T-cell (primary cell): ENCODE data around the gene ACTL6B. TPM values are rescaled to one million over a fixed set of nuclear protein-coding genes. Genes with fewer than 3 reads are reported as not detected.
"Not testable (repeated sequence)": the region's sequence is repeated elsewhere in the genome, so short reads cannot be mapped to it uniquely, and the experiment has no call there.

Experiments
- ATAC-seq, 4 experiments: fragments of 200-7000 bp in 3 of 4; fragments of 150-1000 bp in 1 of 4; cut with Tn5 transposase; replicated peaks in 1 of 4; 1 replicate in 3 of 4; 2 replicates in 1 of 4; pipeline ENCODE4 v1.10.0; 2021; ENCODE audit warnings: moderate library complexity in 3 of 4, mild to moderate bottlenecking in 2 of 4, moderate number of reproducible peaks in 1 of 4
- CTCF ChIA-PET, 2 donors: fragments of 300-600 bp; sonication (Branson Sonifier 250); formaldehyde crosslinking; loops; one replicate each; lab custom pipeline; 2022; ENCODE audit warnings: antibody characterized with exemption in 2 of 2; lab: Charles Lee
- POLR2A ChIA-PET, 2 donors: fragments of 300-600 bp; sonication (Branson Sonifier 250); formaldehyde crosslinking; loops; one replicate each; lab custom pipeline; 2022; ENCODE audit warnings: antibody characterized with exemption in 2 of 2; lab: Charles Lee
- DNase-seq, 35 experiments: peaks; one replicate each; pipeline versions ENCODE4 v3.0.0 to v3.0.0-alpha.2; 2013 to 2023
- H3K27ac ChIP-seq: one replicate; pipeline ENCODE4 v1.5.1; 2013; ENCODE audit warnings: low read length
- H3K27me3 ChIP-seq, 2 experiments: replicated peaks in 1 of 2; 1 replicate in 1 of 2; 2 replicates in 1 of 2; pipeline versions ENCODE4 v1.6.1 to v1.7.0; 2013; ENCODE audit warnings: low read length in 1 of 2, mixed read lengths in 1 of 2; ENCODE audit not compliant: control insufficient read depth in 2 of 2, insufficient read depth in 2 of 2; ENCODE audit errors: extremely low read depth in 1 of 2
- H3K36me3 ChIP-seq, 2 donors: 1 replicate in 1 of 2; 2 replicates in 1 of 2; pipeline versions ENCODE4 v1.6.1 to v1.7.0; 2013; ENCODE audit warnings: low read length in 1 of 2; ENCODE audit not compliant: control insufficient read depth in 2 of 2, insufficient read depth in 1 of 2; ENCODE audit errors: extremely low read depth in 1 of 2
- H3K4me1 ChIP-seq, 2 experiments: 1 replicate in 1 of 2; 2 replicates in 1 of 2; pipeline versions ENCODE4 v1.6.1 to v1.7.0; 2013; ENCODE audit warnings: low read length in 2 of 2, mixed read lengths in 1 of 2; ENCODE audit not compliant: insufficient read depth in 2 of 2, control insufficient read depth in 1 of 2; ENCODE audit errors: extremely low read depth in 1 of 2
- H3K4me3 ChIP-seq, 2 donors: 1 replicate in 1 of 2; 2 replicates in 1 of 2; pipeline versions ENCODE4 v1.5.1 to v1.7.0; 2013; ENCODE audit warnings: mild to moderate bottlenecking in 2 of 2, low read length in 1 of 2, moderate library complexity in 1 of 2; ENCODE audit not compliant: control insufficient read depth in 1 of 2; ENCODE audit errors: extremely low read depth in 1 of 2
- H3K9me3 ChIP-seq: 2 replicates; pipeline ENCODE4 v1.7.0; 2013
- H3K27ac Mint-ChIP-seq, 2 donors: one replicate each; pipeline ENCODE4 v1.8.0; 2020 to 2021; ENCODE audit warnings: mild to moderate bottlenecking in 2 of 2, mixed read lengths in 2 of 2
- H3K27me3 Mint-ChIP-seq, 2 donors: one replicate each; pipeline ENCODE4 v1.8.0; 2021 to 2022; ENCODE audit warnings: mixed read lengths in 2 of 2
- H3K36me3 Mint-ChIP-seq: one replicate; pipeline ENCODE4 v1.8.0; 2021; ENCODE audit warnings: mixed read lengths
- H3K4me1 Mint-ChIP-seq, 3 donors: one replicate each; pipeline ENCODE4 v1.8.0; 2020 to 2022; ENCODE audit warnings: mixed read lengths in 3 of 3, mild to moderate bottlenecking in 1 of 3
- H3K4me3 Mint-ChIP-seq, 3 donors: one replicate each; pipeline ENCODE4 v1.8.0; 2020 to 2022; ENCODE audit warnings: mild to moderate bottlenecking in 3 of 3, mixed read lengths in 3 of 3, moderate library complexity in 3 of 3
- H3K9me3 Mint-ChIP-seq, 3 donors: one replicate each; pipeline ENCODE4 v1.8.0; 2020 to 2022; ENCODE audit warnings: mixed read lengths in 3 of 3
- WGBS: methylation state at CpG from one replicate; pipeline ENCODE4 v1.1.5; 2013; ENCODE audit warnings: missing lambda C conversion rate; ENCODE audit not compliant: insufficient coverage; 5-methylcytosine and 5-hydroxymethylcytosine counted together
- total RNA-seq, 35 experiments: library from RNA in 6 of 35; stranded (reverse) in 6 of 35; fragments of 120-200 nt in 1 of 35; gene quantifications; one replicate each; pipeline versions ENCODE4 v1.2.1 to v1.2.4 and lab custom pipeline; 2013 to 2026

The ACTL6B gene
- total RNA-seq, 5 donors from 2014 or later (not counting 1 experiment from before 2014, with no cell fraction given): not detected

DNA sequence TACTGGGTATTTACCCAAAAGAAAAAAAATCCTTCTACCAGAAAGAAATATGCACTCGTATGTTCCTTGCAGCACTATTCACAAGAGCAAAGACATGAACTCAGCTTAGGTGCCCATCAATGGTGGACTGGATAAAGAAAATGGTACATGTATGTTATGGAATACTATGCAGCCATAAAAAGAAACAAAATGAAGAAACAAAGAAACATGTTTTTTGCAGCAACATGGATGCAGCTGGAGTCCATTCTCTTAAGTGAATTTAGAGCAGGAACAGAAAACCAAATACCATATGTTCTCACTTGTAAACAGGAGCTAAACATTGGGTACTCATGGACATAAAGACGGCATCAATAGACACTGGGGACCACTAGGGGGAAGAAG, 11.8 kb upstream of the ACTL6B start:
- peaks cover 0 to 4% of the 10 kb centered on the region in 2 donors for H3K27me3 Mint-ChIP-seq
- Histone ChIP-seq H3K27ac (no peak overlapping the region), H3K9me3 (no peaks in the 10 kb centered on the region), H3K27me3 (peaks cover 0 to 7% of the 10 kb centered on the region in 2 experiments), H3K4me1 (peaks cover 0 to 6% of the 10 kb centered on the region in 2 experiments), H3K36me3 (no peaks in the 10 kb centered on the region), H3K4me3 (no peak overlapping the region)
- peaks cover 0 to 5% (median 2%) of the 10 kb centered on the region in 3 donors for H3K4me1 Mint-ChIP-seq
- WGBS: no CpG with 5 or more reads among the region's 2 CpGs
- POLR2A ChIA-PET: no interaction called here
- no peaks in the 10 kb centered on the region for H3K9me3 Mint-ChIP-seq
- DNase-seq (no peak), ATAC-seq (no peak)
- CTCF ChIA-PET: no interaction called here
- no peaks in the 10 kb centered on the region for H3K36me3 Mint-ChIP-seq
- H3K4me3 Mint-ChIP-seq: no peak overlapping the region
- H3K27ac Mint-ChIP-seq: no peak overlapping the region

GRCh38 chr7:100667331-100668068, 11.3 kb upstream of the ACTL6B start:
- Histone ChIP-seq H3K9me3 (no peaks in the 10 kb centered on the region), H3K4me3 (no peak overlapping the region), H3K36me3 (no peaks in the 10 kb centered on the region), H3K27ac (no peak overlapping the region), H3K27me3 (peaks cover 0 to 8% of the 10 kb centered on the region in 2 experiments), H3K4me1 (peaks cover 0 to under 1% of the 10 kb centered on the region in 2 experiments)
- no peak overlapping the region for H3K27ac Mint-ChIP-seq
- POLR2A ChIA-PET: no interaction called here
- DNase-seq: no peak
- no peaks in the 10 kb centered on the region for H3K9me3 Mint-ChIP-seq
- CTCF ChIA-PET: interaction anchor here in 1 of 2 donors (0.5 kb wide), 1 partner anchor 749 kb away, joined by 3 read pairs; no protein-coding TSS in a partner anchor
- H3K4me1 Mint-ChIP-seq: no peaks in the 10 kb centered on the region
- peaks cover 0 to 4% of the 10 kb centered on the region in 2 donors for H3K27me3 Mint-ChIP-seq
- WGBS: 80% methylated on average over 14 of the region's 16 CpGs
- no peak for ATAC-seq
- no peaks in the 10 kb centered on the region for H3K36me3 Mint-ChIP-seq
- H3K4me3 Mint-ChIP-seq: no peak overlapping the region

DNA sequence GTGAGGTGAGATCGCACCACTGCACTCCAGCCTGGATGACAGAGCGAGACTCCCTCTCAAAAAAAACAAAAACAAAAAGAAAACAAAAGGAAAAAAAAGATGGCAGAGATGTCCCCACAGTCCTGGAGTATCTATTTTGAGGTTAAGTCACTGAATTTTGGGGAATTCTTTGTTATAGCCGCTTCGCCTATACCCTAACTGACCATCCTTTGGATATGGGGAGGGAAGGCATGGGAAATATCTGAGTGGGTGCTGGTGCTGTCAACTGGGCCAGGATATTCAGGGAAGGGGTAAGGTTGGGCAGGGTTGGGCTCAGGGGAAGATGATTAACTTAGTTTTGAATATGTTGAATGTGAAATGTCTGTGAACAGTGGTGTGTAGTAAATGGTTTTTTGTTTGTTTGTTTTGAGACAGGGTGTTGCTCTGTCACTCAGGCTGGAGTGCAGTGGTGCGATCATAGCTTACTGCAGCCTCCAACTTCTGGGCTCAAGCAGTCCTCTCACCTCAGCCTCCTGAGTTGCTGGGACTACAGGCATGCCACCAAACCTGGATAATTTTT, 9.0 kb upstream of the ACTL6B start:
- Mint-ChIP-seq H3K4me1 (no peaks in the 10 kb centered on the region), H3K27me3 (peaks cover 7% of the 10 kb centered on the region in 2 donors), H3K9me3 (no peaks in the 10 kb centered on the region), H3K4me3 (no peak overlapping the region), H3K27ac (no peak overlapping the region), H3K36me3 (no peaks in the 10 kb centered on the region)
- H3K9me3 ChIP-seq: no peaks in the 10 kb centered on the region
- H3K27me3 ChIP-seq: peaks cover 1 to 19% of the 10 kb centered on the region in 2 experiments
- ATAC-seq: no peak
- WGBS: 94% methylated on average over 2 of the region's 5 CpGs
- no peak for DNase-seq
- H3K4me3 ChIP-seq: no peak overlapping the region
- POLR2A ChIA-PET: no interaction called here
- H3K27ac ChIP-seq: no peak overlapping the region
- H3K36me3 ChIP-seq: no peaks in the 10 kb centered on the region
- CTCF ChIA-PET: no interaction called here
- H3K4me1 ChIP-seq: no peaks in the 10 kb centered on the region

DNA sequence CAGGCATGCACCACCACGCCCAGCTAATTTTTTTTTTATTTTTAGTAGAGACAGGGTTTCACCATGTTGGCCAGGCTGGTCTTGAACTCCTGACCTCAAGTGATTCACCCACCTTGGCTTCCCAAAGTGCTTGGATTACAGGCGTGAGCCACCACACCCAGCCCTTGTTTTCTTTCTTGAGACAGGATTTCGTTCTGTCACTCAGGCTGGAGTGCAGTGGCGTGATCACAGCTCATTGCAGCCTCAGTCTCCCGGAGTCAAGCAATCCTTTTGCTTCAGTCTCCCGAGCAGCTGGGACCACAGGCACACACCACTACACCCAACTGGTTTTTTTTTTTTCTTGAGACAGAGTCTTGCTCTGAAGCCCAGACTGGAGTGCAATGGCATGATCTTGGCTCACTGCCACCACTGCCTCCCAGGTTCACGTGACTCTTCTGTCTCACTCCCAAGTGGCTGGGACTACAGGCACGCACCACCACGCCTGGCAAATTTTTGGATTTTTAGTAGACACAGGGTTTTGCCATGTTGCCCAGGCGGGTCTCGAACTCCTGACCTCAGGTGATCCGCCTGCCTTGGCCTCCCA, 6.0 kb upstream of the ACTL6B start:
- H3K4me3 ChIP-seq, H3K27ac Mint-ChIP-seq, H3K36me3 ChIP-seq, H3K9me3 ChIP-seq, H3K27ac ChIP-seq, H3K4me3 Mint-ChIP-seq, ATAC-seq, DNase-seq, H3K4me1 Mint-ChIP-seq, H3K36me3 Mint-ChIP-seq, H3K9me3 Mint-ChIP-seq, H3K4me1 ChIP-seq, POLR2A ChIA-PET, CTCF ChIA-PET: not testable (repeated sequence)
- peaks cover 20 to 24% of the 10 kb centered on the region in 2 donors for H3K27me3 Mint-ChIP-seq
- 89% methylated on average over 11 of the region's 12 CpGs for WGBS
- peaks cover 4 to 45% of the 10 kb centered on the region in 2 experiments for H3K27me3 ChIP-seq

GRCh38 chr7:100654908-100655831, 1.1 kb downstream of the ACTL6B start:
- Histone ChIP-seq H3K36me3 (no peaks in the 10 kb centered on the region), H3K4me3 (no peak overlapping the region), H3K27me3 (peaks cover 6 to 78% of the 10 kb centered on the region in 2 experiments), H3K27ac (no peak overlapping the region), H3K4me1 (peaks cover 0 to 9% of the 10 kb centered on the region in 2 experiments), H3K9me3 (no peaks in the 10 kb centered on the region)
- H3K9me3 Mint-ChIP-seq: no peaks in the 10 kb centered on the region
- CTCF ChIA-PET: no interaction called here
- peaks cover 0 to 2% (median 2%) of the 10 kb centered on the region in 3 donors for H3K4me1 Mint-ChIP-seq
- no peak for ATAC-seq
- WGBS: 58% methylated on average over 6 of the region's 25 CpGs
- peak overlapping the region in 1 of 2 donors; percentile 12 for H3K27ac Mint-ChIP-seq
- DNase-seq: no peak
- no peaks in the 10 kb centered on the region for H3K36me3 Mint-ChIP-seq
- POLR2A ChIA-PET: no interaction called here
- peak overlapping the region in 1 of 3 donors; percentile 40 for H3K4me3 Mint-ChIP-seq
- H3K27me3 Mint-ChIP-seq: peaks cover 38 to 57% of the 10 kb centered on the region in 2 donors
